OCI-M1 (cell line): ENCODE measurements around the gene PDE4D.
A peak's percentile ranks its signal among the peaks of the same experiment; 100 is the strongest.
"Not testable (repeated sequence)": the region's sequence is repeated elsewhere in the genome, so short reads cannot be mapped to it uniquely, and the experiment has no call there.

Experiments
- DNase-seq: peaks from one replicate; lab custom pipeline; 2025; lab: John Stamatoyannopoulos, UW

The PDE4D gene

GRCh38 chr5:58965677-58966414, 927.7 kb downstream of the PDE4D start:
- no peak for DNase-seq

- DNase-seq = no peak
These were observed 929.7 kb downstream of the PDE4D start for GRCh38 chr5:58963821-58964220.

GRCh38 chr5:58963361-58963760, 930.2 kb downstream of the PDE4D start:
- no peak for DNase-seq

- no peak for DNase-seq
These were observed 931.8 kb downstream of the PDE4D start for GRCh38 chr5:58961631-58962280.

GRCh38 chr5:58958701-58959100, 934.8 kb downstream of the PDE4D start:
- no peak for DNase-seq

GRCh38 chr5:58953218-58953617, 940.3 kb downstream of the PDE4D start:
- DNase-seq = not testable (repeated sequence)

GRCh38 chr5:58950224-58950623, 943.3 kb downstream of the PDE4D start:
- no peak for DNase-seq

- no peak for DNase-seq
These were observed 947.3 kb downstream of the PDE4D start for GRCh38 chr5:58946230-58946629.

- no peak for DNase-seq
These were observed 949.3 kb downstream of the PDE4D start for GRCh38 chr5:58944221-58944620.

GRCh38 chr5:58940446-58940845, 953.1 kb downstream of the PDE4D start:
- DNase-seq = no peak

GRCh38 chr5:58939664-58940063, 953.9 kb downstream of the PDE4D start:
- DNase-seq = no peak

- DNase-seq = no peak
These were observed 954.7 kb downstream of the PDE4D start for GRCh38 chr5:58938563-58939424.

GRCh38 chr5:58937031-58937681, 956.4 kb downstream of the PDE4D start:
- DNase-seq = no peak

- DNase-seq = no peak
These were observed 958.9 kb downstream of the PDE4D start for GRCh38 chr5:58934629-58935097.

- DNase-seq = no peak
These were observed 959.5 kb downstream of the PDE4D start for GRCh38 chr5:58933891-58934628.

- DNase-seq = no peak
These were observed 961.4 kb downstream of the PDE4D start for GRCh38 chr5:58932057-58932612.

- no peak for DNase-seq
These were observed 963.0 kb downstream of the PDE4D start for GRCh38 chr5:58930520-58930919.

GRCh38 chr5:58929726-58930125, 963.8 kb downstream of the PDE4D start:
- no peak for DNase-seq

- DNase-seq = no peak
These were observed 965.6 kb downstream of the PDE4D start for GRCh38 chr5:58927938-58928337.

GRCh38 chr5:58927181-58927580, 966.3 kb downstream of the PDE4D start:
- no peak for DNase-seq

- peak; percentile 37 for DNase-seq
These were observed 967.0 kb downstream of the PDE4D start for GRCh38 chr5:58926541-58926935.
